Mucosa of rectum (tissue), 2 donors: ENCODE measurements around the gene OTULIN.

Source experiments
- H3K27ac ChIP-seq, 2 donors: one replicate each; pipeline ENCODE4 v1.7.0; 2013; ENCODE audit warnings: inconsistent platforms in 2 of 2, low read depth in 2 of 2, low read length in 2 of 2
- H3K27me3 ChIP-seq, 2 donors: one replicate each; pipeline ENCODE4 v1.7.0; 2013; ENCODE audit warnings: low read length in 2 of 2; ENCODE audit not compliant: control insufficient read depth in 2 of 2, insufficient read depth in 2 of 2
- H3K36me3 ChIP-seq, 2 donors: one replicate each; pipeline ENCODE4 v1.7.0; 2013; ENCODE audit warnings: low read length in 2 of 2; ENCODE audit not compliant: control insufficient read depth in 2 of 2, insufficient read depth in 2 of 2
- H3K4me1 ChIP-seq, 2 donors: one replicate each; pipeline ENCODE4 v1.7.0; 2013; ENCODE audit warnings: low read length in 2 of 2, mild to moderate bottlenecking in 1 of 2; ENCODE audit not compliant: control insufficient read depth in 2 of 2, insufficient read depth in 2 of 2
- H3K4me3 ChIP-seq, 2 donors: one replicate each; pipeline ENCODE4 v1.7.0; 2013; ENCODE audit warnings: low read length in 2 of 2
- H3K9ac ChIP-seq, 2 donors: one replicate each; pipeline ENCODE4 v1.7.0; 2013; ENCODE audit warnings: low read length in 2 of 2, low read depth in 1 of 2, mild to moderate bottlenecking in 1 of 2
- H3K9me3 ChIP-seq, 2 donors: one replicate each; pipeline ENCODE4 v1.7.0; 2013; ENCODE audit warnings: low read length in 2 of 2; ENCODE audit not compliant: control insufficient read depth in 2 of 2
- donor health status: healthy.
- donor health status: Normal muscosa, but diverticular disease.

OTULIN gene

DNA sequence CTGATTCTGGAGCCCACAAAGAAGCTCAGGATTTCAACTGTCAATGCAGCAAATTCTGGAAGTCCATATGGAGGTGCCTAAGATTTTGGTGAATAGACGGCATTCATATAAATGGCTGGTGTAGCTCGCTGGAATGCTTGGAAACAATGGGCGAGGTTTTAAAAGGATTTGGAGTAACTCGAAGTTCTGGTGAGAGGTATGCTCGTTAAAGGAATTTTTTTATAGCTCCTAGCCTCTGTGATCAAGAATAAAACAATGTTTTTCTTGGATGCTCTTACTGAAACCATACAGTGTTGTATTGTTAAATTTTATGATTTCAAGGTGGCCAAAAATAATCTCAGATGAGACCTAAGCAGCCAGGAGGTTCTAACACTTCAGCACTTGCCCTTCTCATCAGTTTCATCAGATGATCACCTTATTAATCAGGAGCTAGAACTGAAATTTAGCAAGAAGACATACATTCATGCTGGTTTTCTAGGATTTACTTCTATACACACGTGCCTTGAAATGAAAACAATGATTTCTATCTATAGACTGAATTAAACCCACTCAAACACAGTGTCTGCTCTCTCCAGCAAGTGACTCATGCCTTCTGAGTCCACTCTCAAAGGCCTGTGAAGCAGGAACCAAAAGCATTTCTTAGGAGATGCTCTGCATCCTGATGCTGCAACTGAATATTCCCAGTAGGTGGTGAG lies 79.2 kb downstream of the OTULIN start:
- Histone ChIP-seq H3K9ac (no peak overlapping the region), H3K36me3 (peaks cover 46 to 64% of the 10 kb centered on the region in 2 donors), H3K4me3 (no peak overlapping the region), H3K27ac (no peak overlapping the region), H3K4me1 (no peaks in the 10 kb centered on the region), H3K9me3 (no peaks in the 10 kb centered on the region), H3K27me3 (no peaks in the 10 kb centered on the region)

DNA sequence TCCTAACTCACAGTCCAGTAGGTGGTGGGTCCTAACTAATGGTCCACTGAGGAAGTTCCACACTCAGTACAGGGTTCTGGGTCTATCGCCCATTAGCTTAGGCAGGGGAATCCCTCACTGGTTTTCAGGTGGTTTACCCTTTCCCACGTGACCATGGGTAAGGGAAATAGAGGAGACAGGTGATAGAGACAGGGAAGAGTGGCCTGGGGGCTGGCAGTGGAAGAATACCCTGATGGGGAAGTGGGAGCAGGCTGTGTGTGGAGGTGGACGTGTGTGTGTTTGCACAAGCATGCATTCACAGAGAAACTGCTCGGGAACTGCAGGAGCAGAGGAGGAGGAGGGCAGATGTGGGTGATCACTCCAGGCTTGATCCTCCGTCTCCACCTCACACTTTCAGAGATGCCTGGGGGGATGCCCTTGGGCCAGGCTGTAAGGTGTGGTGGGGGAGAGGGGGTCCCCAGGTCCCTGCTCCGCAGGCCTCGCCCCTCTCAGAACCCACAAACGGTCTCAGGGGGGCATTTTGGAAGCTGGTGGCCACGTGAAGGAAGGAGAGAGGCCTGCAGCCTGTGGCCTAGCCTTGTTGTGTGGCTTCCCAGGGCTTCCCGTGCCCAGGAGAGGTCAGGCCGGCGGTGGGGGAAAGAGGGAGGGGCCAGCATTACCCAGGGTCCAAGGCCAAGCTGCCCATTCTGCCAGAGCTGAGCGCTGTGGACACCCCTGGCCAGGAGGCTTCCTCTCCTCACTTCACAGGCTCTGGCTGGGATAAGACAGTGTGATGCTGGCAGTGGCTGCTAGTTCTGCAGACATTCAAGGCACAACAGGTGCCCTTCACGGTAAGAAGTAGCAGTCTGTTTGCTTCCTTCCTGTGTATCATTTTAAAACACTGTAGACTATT lies 80.0 kb downstream of the OTULIN start:
- H3K9me3 ChIP-seq: no peaks in the 10 kb centered on the region
- H3K27ac ChIP-seq: no peak overlapping the region
- no peaks in the 10 kb centered on the region for H3K4me1 ChIP-seq
- H3K36me3 ChIP-seq: peaks cover 51 to 67% of the 10 kb centered on the region in 2 donors
- no peaks in the 10 kb centered on the region for H3K27me3 ChIP-seq
- H3K4me3 ChIP-seq: no peak overlapping the region
- no peak overlapping the region for H3K9ac ChIP-seq

DNA sequence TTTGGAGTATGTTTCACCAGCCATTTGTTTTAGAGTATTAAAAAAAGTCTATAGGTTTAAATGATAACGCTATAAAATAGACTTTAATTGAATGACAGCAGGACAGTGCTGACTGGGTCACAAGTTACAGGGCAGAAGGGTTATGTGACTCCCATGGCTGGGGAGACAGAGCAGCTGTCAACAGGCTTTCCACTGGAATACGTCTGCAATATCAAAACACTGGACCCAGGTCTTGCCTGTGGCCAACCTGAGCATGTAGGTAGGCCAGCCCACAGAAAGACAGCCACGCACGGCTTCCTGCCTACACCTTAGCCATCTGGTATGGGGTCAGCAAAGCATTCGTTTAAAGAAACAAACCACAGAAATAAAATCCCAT lies 80.7 kb downstream of the OTULIN start:
- Histone ChIP-seq H3K9ac (no peak overlapping the region), H3K4me1 (no peaks in the 10 kb centered on the region), H3K9me3 (no peaks in the 10 kb centered on the region), H3K4me3 (no peak overlapping the region), H3K27me3 (no peaks in the 10 kb centered on the region), H3K27ac (no peak overlapping the region), H3K36me3 (peaks cover 52 to 69% of the 10 kb centered on the region in 2 donors)

DNA sequence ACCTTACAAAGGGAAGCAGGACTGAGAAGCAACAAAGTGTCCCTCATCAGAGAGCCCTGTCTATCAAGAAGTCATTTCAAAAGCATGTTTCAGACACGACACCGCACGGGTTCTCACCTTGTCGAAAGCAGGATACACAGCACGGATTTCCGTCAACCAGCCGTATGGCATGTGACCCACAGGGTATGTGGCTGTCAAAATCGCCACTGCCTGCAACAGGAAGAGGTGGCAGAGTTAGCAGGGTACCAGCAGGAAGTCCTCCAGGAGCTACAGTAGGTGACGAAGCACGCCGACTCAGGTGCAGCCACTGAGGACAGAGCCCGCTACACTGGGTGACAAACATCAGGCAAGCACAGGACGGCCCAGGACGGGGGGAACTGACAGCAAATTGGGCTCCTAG lies 81.2 kb downstream of the OTULIN start:
- Histone ChIP-seq H3K4me3 (no peak overlapping the region), H3K27ac (no peak overlapping the region), H3K9ac (no peak overlapping the region), H3K27me3 (no peaks in the 10 kb centered on the region), H3K9me3 (no peaks in the 10 kb centered on the region), H3K4me1 (no peaks in the 10 kb centered on the region), H3K36me3 (peaks cover 51 to 69% of the 10 kb centered on the region in 2 donors)

DNA sequence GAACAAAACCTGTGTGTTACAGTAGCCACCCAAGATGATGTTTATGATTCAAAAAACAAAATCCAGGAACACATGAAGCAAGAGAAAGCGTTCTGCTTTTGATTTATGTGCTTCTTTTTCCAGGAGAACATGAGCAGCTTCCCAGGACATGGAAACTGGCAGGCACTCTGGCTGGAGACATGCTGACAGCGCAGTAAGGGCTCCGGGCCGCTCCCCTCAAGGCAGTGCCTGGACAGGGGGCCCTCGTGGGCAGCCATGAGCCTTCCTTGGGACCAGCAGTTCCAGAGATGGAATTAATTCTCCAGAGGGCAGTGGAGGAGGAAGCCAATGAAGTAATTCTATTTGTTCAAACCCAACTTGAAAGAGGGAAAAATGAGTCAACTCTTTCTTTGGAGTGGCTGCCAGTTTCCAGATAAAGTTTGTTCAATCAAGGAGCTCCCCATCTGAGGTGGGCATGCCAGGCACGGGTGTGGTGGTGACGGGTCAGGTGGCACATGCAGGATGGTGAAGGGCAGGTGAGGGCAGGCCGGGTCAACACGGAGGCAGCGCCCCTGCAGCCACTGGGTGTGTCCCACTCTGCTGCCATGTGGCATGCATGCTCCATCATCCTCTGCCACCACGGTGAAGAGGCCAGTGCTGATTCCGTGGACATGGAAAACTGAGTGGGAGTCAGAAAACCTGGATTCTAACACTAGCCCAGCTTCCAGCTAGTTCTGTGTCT lies 83.8 kb downstream of the OTULIN start:
- Histone ChIP-seq H3K4me3 (no peak overlapping the region), H3K4me1 (no peaks in the 10 kb centered on the region), H3K27me3 (no peaks in the 10 kb centered on the region), H3K36me3 (peaks cover 59 to 66% of the 10 kb centered on the region in 2 donors), H3K9ac (no peak overlapping the region), H3K9me3 (no peaks in the 10 kb centered on the region), H3K27ac (no peak overlapping the region)
